H1 (cell line): ENCODE measurements around the gene DUSP23. TPM values are rescaled to one million over a fixed set of nuclear protein-coding genes. Genes with fewer than 3 reads are reported as not detected.

Experiments used
- CTCF ChIA-PET: fragments of 300-600 bp; sonication (Branson Sonifier 250); formaldehyde crosslinking; loops from one replicate; lab custom pipeline; 2021; ENCODE audit not compliant: partially characterized antibody; lab: Charles Lee
- POLR2A ChIA-PET: fragments of 300-600 bp; sonication (Branson Sonifier 250); formaldehyde crosslinking; loops from one replicate; lab custom pipeline; 2021; ENCODE audit warnings: inconsistent platforms; ENCODE audit not compliant: partially characterized antibody; lab: Charles Lee
- DNase-seq, 2 experiments: peaks; one replicate each; pipeline versions ENCODE4 v3.0.0 to v3.0.0-alpha.2; 2010 to 2022; ENCODE audit warnings: low spot score in 2 of 2, low read depth in 1 of 2, mixed read lengths in 1 of 2
- FAIRE-seq: peaks from 2 replicates; lab custom pipeline; 2011; peaks lifted over from hg19 to GRCh38; lab: Jason Lieb, UNC
- H2AFZ ChIP-seq: 2 replicates; pipeline ENCODE4 v1.8.1; 2012; ENCODE audit warnings: low read length, inconsistent platforms
- H2AK5ac ChIP-seq: 2 replicates; pipeline ENCODE4 v1.6.1; 2013; ENCODE audit warnings: low read depth, low read length
- H2BK120ac ChIP-seq: replicated peaks from 2 replicates; pipeline ENCODE3; 2013; ENCODE audit warnings: low read depth, low read length, inconsistent platforms
- H2BK12ac ChIP-seq: 2 replicates; pipeline ENCODE4 v1.6.1; 2013; ENCODE audit warnings: low read depth, low read length
- H2BK15ac ChIP-seq: 2 replicates; pipeline ENCODE4 v1.6.1; 2013; ENCODE audit warnings: low read length
- H2BK20ac ChIP-seq: 2 replicates; pipeline ENCODE4 v1.6.1; 2013; ENCODE audit warnings: low read length
- H2BK5ac ChIP-seq: 2 replicates; pipeline ENCODE4 v1.6.1; 2013; ENCODE audit warnings: low read depth, low read length
- H3K14ac ChIP-seq: 2 replicates; pipeline ENCODE4 v1.6.1; 2013; ENCODE audit warnings: inconsistent platforms; ENCODE audit not compliant: insufficient read length
- H3K18ac ChIP-seq: 2 replicates; pipeline ENCODE4 v1.6.1; 2013; ENCODE audit warnings: low read length; ENCODE audit errors: extremely low read depth
- H3K23ac ChIP-seq: 2 replicates; pipeline ENCODE4 v1.6.1; 2013; ENCODE audit warnings: inconsistent platforms; ENCODE audit not compliant: insufficient read length
- H3K23me2 ChIP-seq: 2 replicates; pipeline ENCODE4 v1.6.1; 2013; ENCODE audit warnings: low read depth, low read length
- H3K27ac ChIP-seq: 2 replicates; pipeline ENCODE4 v1.6.1; 2011; ENCODE audit warnings: low read depth, low read length, inconsistent platforms
- H3K27me3 ChIP-seq, 4 experiments: replicated peaks in 1 of 4; 1 replicate in 1 of 4; 2 replicates in 3 of 4; pipeline versions ENCODE4 v1.6.1 to v1.8.1; 2011 to 2013; ENCODE audit warnings: low read length in 3 of 4, mild to moderate bottlenecking in 3 of 4, inconsistent platforms in 2 of 4, mixed read lengths in 2 of 4, moderate library complexity in 1 of 4; ENCODE audit not compliant: control insufficient read depth in 3 of 4, insufficient read depth in 3 of 4; ENCODE audit errors: extremely low read depth in 1 of 4
- H3K36me3 ChIP-seq, 4 experiments: 2 replicates each; pipeline versions ENCODE4 v1.6.1 to v1.8.1; 2011 to 2013; ENCODE audit warnings: mild to moderate bottlenecking in 4 of 4, low read length in 3 of 4, moderate library complexity in 2 of 4, control low read depth in 1 of 4, inconsistent platforms in 1 of 4; ENCODE audit not compliant: insufficient read depth in 4 of 4, control insufficient read depth in 2 of 4
- H3K4ac ChIP-seq: replicated peaks from 2 replicates; pipeline ENCODE3; 2013; ENCODE audit warnings: low read length, low read depth, mixed read lengths, inconsistent platforms; ENCODE audit not compliant: insufficient read length
- H3K4me1 ChIP-seq, 4 experiments: replicated peaks in 1 of 4; 1 replicate in 1 of 4; 2 replicates in 3 of 4; pipeline versions ENCODE4 v1.6.1 to v1.8.1; 2011 to 2013; ENCODE audit warnings: low read length in 3 of 4, inconsistent platforms in 2 of 4, mixed read lengths in 1 of 4; ENCODE audit not compliant: insufficient read depth in 4 of 4, control insufficient read depth in 3 of 4
- H3K4me2 ChIP-seq, 2 experiments: 2 replicates each; pipeline versions ENCODE4 v1.6.1 to v1.8.1; 2011 to 2013; ENCODE audit warnings: low read depth in 2 of 2, low read length in 2 of 2, control low read depth in 1 of 2, inconsistent platforms in 1 of 2, mild to moderate bottlenecking in 1 of 2; ENCODE audit not compliant: insufficient read depth in 1 of 2
- H3K4me3 ChIP-seq, 4 experiments: fragments of 200-600, 300-600 bp in 1 of 4; sonication (generic), shearing (Covaris generic), sonication (Bioruptor Twin) in 1 of 4; 2 replicates each; pipeline versions ENCODE4 v1.5.1 to v1.8.1; 2011 to 2016; ENCODE audit warnings: low read length in 4 of 4, low read depth in 3 of 4, control low read depth in 2 of 4, inconsistent platforms in 2 of 4, mild to moderate bottlenecking in 2 of 4, mixed read lengths in 1 of 4, moderate library complexity in 1 of 4; ENCODE audit not compliant: insufficient read depth in 2 of 4; ENCODE audit errors: extremely low read depth in 1 of 4
- H3K56ac ChIP-seq: replicated peaks from 2 replicates; pipeline ENCODE3; 2013; ENCODE audit warnings: low read depth, mild to moderate bottlenecking, mixed read lengths, low read length, inconsistent platforms; ENCODE audit not compliant: insufficient read length
- H3K79me1 ChIP-seq: 2 replicates; pipeline ENCODE4 v1.6.1; 2013; ENCODE audit warnings: low read depth, low read length, control low read depth
- H3K79me2 ChIP-seq, 2 experiments: 2 replicates each; pipeline versions ENCODE4 v1.6.1 to v1.8.1; 2012 to 2013; ENCODE audit warnings: low read length in 2 of 2, mild to moderate bottlenecking in 2 of 2, inconsistent platforms in 1 of 2; ENCODE audit not compliant: insufficient read depth in 2 of 2, control insufficient read depth in 1 of 2
- H3K9ac ChIP-seq, 4 experiments: replicated peaks in 1 of 4; 1 replicate in 1 of 4; 2 replicates in 3 of 4; pipeline versions ENCODE4 v1.6.1 to v1.8.1; 2011 to 2013; ENCODE audit warnings: low read depth in 3 of 4, low read length in 3 of 4, control low read depth in 2 of 4, mild to moderate bottlenecking in 2 of 4, moderate library complexity in 2 of 4, inconsistent platforms in 1 of 4; ENCODE audit errors: extremely low read depth in 1 of 4
- H3K9me3 ChIP-seq, 2 experiments: 2 replicates each; pipeline versions ENCODE4 v1.6.1 to v1.8.1; 2012 to 2013; ENCODE audit warnings: mild to moderate bottlenecking in 2 of 2, moderate library complexity in 2 of 2, control low read depth in 1 of 2, inconsistent platforms in 1 of 2, low read depth in 1 of 2, low read length in 1 of 2, mixed read lengths in 1 of 2; ENCODE audit not compliant: insufficient read depth in 2 of 2
- H4K20me1 ChIP-seq, 2 experiments: replicated peaks in 1 of 2; 2 replicates each; pipeline versions ENCODE3 to v1.8.1; 2011 to 2013; ENCODE audit warnings: inconsistent platforms in 2 of 2, low read length in 2 of 2, mild to moderate bottlenecking in 1 of 2; ENCODE audit not compliant: insufficient read depth in 2 of 2, control insufficient read depth in 1 of 2
- H4K5ac ChIP-seq: 2 replicates; pipeline ENCODE4 v1.6.1; 2013; ENCODE audit warnings: low read length, low read depth, mixed read lengths, inconsistent platforms; ENCODE audit not compliant: insufficient read length
- H4K8ac ChIP-seq: 2 replicates; pipeline ENCODE4 v1.8.0; 2013; ENCODE audit warnings: mild to moderate bottlenecking, moderate library complexity, low read length, inconsistent platforms; ENCODE audit not compliant: insufficient read depth; ENCODE audit errors: extremely low read depth
- H4K91ac ChIP-seq: replicated peaks from 2 replicates; pipeline ENCODE3; 2013; ENCODE audit warnings: low read length, mixed read lengths, inconsistent platforms; ENCODE audit not compliant: insufficient read length
- CEBPB ChIP-seq: IDR thresholded peaks from 2 replicates; pipeline ENCODE4 v1.6.1; 2012; ENCODE audit warnings: low read depth, low read length
- CTCF ChIP-seq, 3 experiments: IDR thresholded peaks; 1 replicate in 2 of 3; 2 replicates in 1 of 3; pipeline versions ENCODE4 v1.5.1 to v1.6.1; 2011; ENCODE audit warnings: low read length in 3 of 3, mild to moderate bottlenecking in 3 of 3, inconsistent platforms in 2 of 3, low read depth in 1 of 3, moderate library complexity in 1 of 3; ENCODE audit not compliant: insufficient read depth in 1 of 3; ENCODE audit errors: control extremely low read depth in 1 of 3
- GTF2F1 ChIP-seq: IDR thresholded peaks from 2 replicates; pipeline ENCODE4 v1.6.1; 2012; ENCODE audit warnings: low read depth, low read length, improper control_type of control experiment, borderline replicate concordance
- KDM4A ChIP-seq: IDR thresholded peaks from one replicate; pipeline ENCODE4 v1.7.1; 2012; ENCODE audit warnings: low read depth, mild to moderate bottlenecking, moderate library complexity, low read length, inconsistent platforms; ENCODE audit not compliant: severe bottlenecking
- POLR2A ChIP-seq, 2 experiments: IDR thresholded peaks; 1 replicate in 1 of 2; 2 replicates in 1 of 2; pipeline ENCODE4 v1.6.1; 2011; ENCODE audit warnings: low read depth in 2 of 2, low read length in 2 of 2, mild to moderate bottlenecking in 2 of 2; ENCODE audit errors: control extremely low read depth in 1 of 2
- RFX5 ChIP-seq: IDR thresholded peaks from 2 replicates; pipeline ENCODE4 v1.6.1; 2011; ENCODE audit warnings: low read depth, low read length, improper control_type of control experiment, borderline replicate concordance
- SIRT6 ChIP-seq: IDR thresholded peaks from one replicate; pipeline ENCODE4 v1.7.1; 2012; ENCODE audit warnings: low read length, inconsistent platforms
- SUZ12 ChIP-seq: fragments of 200-600 bp; sonication (generic); IDR thresholded peaks from 2 replicates; pipeline ENCODE4 v1.6.1; 2012; ENCODE audit warnings: mild to moderate bottlenecking, inconsistent platforms, low read length, moderate library complexity, mixed read lengths
- TAF7 ChIP-seq: optimal IDR thresholded peaks from 2 replicates; pipeline ENCODE3; 2011; ENCODE audit warnings: low read depth, mild to moderate bottlenecking, inconsistent platforms, low read length, moderate library complexity, borderline replicate concordance
- WGBS, 2 experiments: shearing (Covaris generic) in 1 of 2; methylation state at CpG; one replicate each; pipeline versions ENCODE4 v1.1.6 to v1.1.7; 2013 to 2015; ENCODE audit warnings: low lambda C conversion rate in 2 of 2, mixed read lengths in 2 of 2, inconsistent platforms in 1 of 2, low coverage in 1 of 2, missing lambda C conversion rate in 1 of 2; ENCODE audit not compliant: insufficient replicate concordance in 2 of 2, insufficient coverage in 1 of 2, insufficient read length in 1 of 2; ENCODE audit errors: extremely low coverage in 1 of 2, missing lambda C conversion rate in 1 of 2; 5-methylcytosine and 5-hydroxymethylcytosine counted together
- polyA plus RNA-seq, 7 experiments: library from polyadenylated mRNA; depleted of rRNA in 3 of 7; stranded (reverse) in 5 of 7; unstranded in 2 of 7; fragments of >200 nt in 5 of 7; fragments of 200-250 nt in 2 of 7; gene quantifications; 1 replicate in 5 of 7; 2 replicates in 1 of 7; 4 replicates in 1 of 7; pipeline versions ENCODE4 v1.2.1 to v1.2.3, GENCODE V29; 2011 to 2013; ENCODE audit warnings: missing spikeins in 2 of 7, mixed read lengths in 2 of 7
- total RNA-seq: library from RNA; stranded (reverse); fragmentation: NEBNext Ultra II Directional; extraction: Animal tissue kit (Norgen Biotek cat#: 25700); gene quantifications from 2 replicates; pipeline ENCODE4 v1.2.1, GENCODE V29; 2021
- TF ChIP-seq, protein P1 (sequence below): IDR thresholded peaks from 2 replicates; pipeline ENCODE4 v1.6.1; 2011; ENCODE audit warnings: low read length, improper control_type of control experiment

Gene DUSP23
- total and polyA plus RNA-seq, 2 of the 8 experiments (the other 6 are each of a cell fraction or from before 2014, with no cell fraction given): 45.8 to 80.1 TPM

DNA sequence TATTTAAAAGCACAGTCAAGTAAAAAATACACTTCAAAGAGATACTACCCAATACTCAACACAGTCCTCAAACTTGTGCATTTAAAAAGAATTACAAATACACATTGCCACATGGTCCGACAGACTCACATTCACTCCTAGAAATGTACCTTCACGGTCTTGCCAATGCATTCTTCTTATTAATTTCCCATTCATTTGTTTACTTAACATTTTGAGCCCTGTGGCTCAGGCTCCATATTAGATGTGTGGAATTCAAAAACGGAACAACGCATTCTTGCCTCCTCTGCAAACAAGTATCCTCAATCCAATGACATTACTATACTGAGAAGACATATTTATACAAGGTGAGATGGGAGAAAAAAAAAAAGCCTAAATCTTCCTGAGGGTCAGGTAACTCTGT, 2.5 kb upstream of the DUSP23 start:
- H4K5ac ChIP-seq: no peak overlapping the region
- H2AK5ac ChIP-seq: no peak overlapping the region
- H3K4me3 ChIP-seq: no peak overlapping the region
- no peaks in the 10 kb centered on the region for H3K79me1 ChIP-seq
- ChIA-PET POLR2A (no interaction called here), CTCF (interaction anchor here (0.6 to 3.2 kb wide), 10 partner anchors 8 to 560 kb away, joined by 3 to 16 read pairs (median 4); partner anchors contain the start of gene CFAP45)
- TF ChIP-seq SIRT6 (no peak), RFX5 (no peak), CTCF (IDR thresholded peaks at IDR 0.05; ENCODE audit: control extremely low read depth in 1 of 3, insufficient read depth in 1 of 3, low read depth in 1 of 3, low read length in 3 of 3) (no peak), CEBPB (no peak), TAF7 (no peak), POLR2A (IDR thresholded peaks at IDR 0.05; ENCODE audit: control extremely low read depth in 1 of 2, low read depth in 2 of 2, low read length in 2 of 2) (no peak), GTF2F1 (no peak), KDM4A (no peak), SUZ12 (no peak)
- TF ChIP-seq, protein P1, sequence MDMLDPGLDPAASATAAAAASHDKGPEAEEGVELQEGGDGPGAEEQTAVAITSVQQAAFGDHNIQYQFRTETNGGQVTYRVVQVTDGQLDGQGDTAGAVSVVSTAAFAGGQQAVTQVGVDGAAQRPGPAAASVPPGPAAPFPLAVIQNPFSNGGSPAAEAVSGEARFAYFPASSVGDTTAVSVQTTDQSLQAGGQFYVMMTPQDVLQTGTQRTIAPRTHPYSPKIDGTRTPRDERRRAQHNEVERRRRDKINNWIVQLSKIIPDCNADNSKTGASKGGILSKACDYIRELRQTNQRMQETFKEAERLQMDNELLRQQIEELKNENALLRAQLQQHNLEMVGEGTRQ: no peak
- FAIRE-seq: no peak
- H2BK5ac ChIP-seq: no peak overlapping the region
- no peak overlapping the region for H3K18ac ChIP-seq
- no peak overlapping the region for H4K91ac ChIP-seq
- no peak overlapping the region for H3K4me2 ChIP-seq
- H2AFZ ChIP-seq: no peak overlapping the region
- no peaks in the 10 kb centered on the region for H3K79me2 ChIP-seq
- no peak overlapping the region for H2BK120ac ChIP-seq
- no peak overlapping the region for H3K56ac ChIP-seq
- no peak overlapping the region for H4K8ac ChIP-seq
- no peak overlapping the region for H3K23ac ChIP-seq
- no peak for DNase-seq
- H3K4ac ChIP-seq: no peak overlapping the region
- H2BK15ac ChIP-seq: no peak overlapping the region
- H4K20me1 ChIP-seq: peaks cover 0 to 3% of the 10 kb centered on the region in 2 experiments
- H3K27me3 ChIP-seq: peaks cover 0 to 2% (median 0%) of the 10 kb centered on the region in 4 experiments; a peak in 2 of 7 replicates
- H3K27ac ChIP-seq: no peak overlapping the region
- peaks cover 0 to 5% (median 2%) of the 10 kb centered on the region in 4 experiments; a peak in 2 of 7 replicates for H3K4me1 ChIP-seq
- 96% methylated on average over 4 of the region's 4 CpGs; no CpG with 5 or more reads in 1 of the 2 experiments for WGBS, 2 experiments
- no peak overlapping the region for H3K9ac ChIP-seq
- peaks cover 2% of the 10 kb centered on the region; the same call in 1 of the 2 replicates for H3K23me2 ChIP-seq
- no peaks in the 10 kb centered on the region; a peak in 1 of 8 replicates for H3K36me3 ChIP-seq
- H2BK20ac ChIP-seq: no peak overlapping the region
- H2BK12ac ChIP-seq: no peak overlapping the region
- no peak overlapping the region for H3K14ac ChIP-seq
- H3K9me3 ChIP-seq: no peaks in the 10 kb centered on the region
